ENCODE results near the gene SIX3. TPM values are rescaled to one million over a fixed set of nuclear protein-coding genes. Genes with fewer than 3 reads are reported as not detected.

The SIX3 gene
- total RNA-seq, 1 donor from 2014 or later: not detected

DNA sequence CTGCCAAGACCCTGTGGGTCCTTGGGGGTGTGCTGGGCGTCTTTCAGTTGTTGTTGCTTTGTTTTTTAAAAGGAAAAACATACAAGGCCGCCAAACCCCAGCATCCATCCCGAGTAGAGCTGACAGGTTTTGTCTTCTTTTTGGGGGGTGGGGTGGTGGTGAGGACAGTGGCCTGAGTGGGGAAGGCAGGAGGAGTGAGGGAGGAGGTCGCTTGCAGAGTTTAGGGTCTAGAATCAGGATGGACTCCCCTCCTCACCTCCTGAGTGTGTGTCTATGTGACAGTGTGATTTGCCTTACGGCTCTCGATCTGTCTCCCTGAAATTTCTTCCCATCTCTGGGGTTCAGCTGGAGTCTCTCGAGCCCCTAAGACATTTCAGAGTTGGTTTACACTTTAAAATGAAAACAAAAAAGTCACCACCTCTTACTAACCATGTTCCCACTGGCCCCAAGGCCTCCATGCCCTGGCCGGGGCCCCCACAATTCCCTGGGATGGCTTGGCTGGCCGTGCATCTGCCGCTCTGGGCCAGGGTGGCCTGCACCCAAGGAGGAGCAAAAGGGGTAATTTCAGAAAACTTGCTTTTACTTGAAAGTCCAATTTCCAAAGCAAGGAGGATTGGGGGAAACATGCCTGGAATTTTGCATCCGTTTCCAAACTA, 5.0 kb downstream of the SIX3 start:
- H3K4me1 Mint-ChIP-seq: peaks cover 28% of the 10 kb centered on the region

DNA sequence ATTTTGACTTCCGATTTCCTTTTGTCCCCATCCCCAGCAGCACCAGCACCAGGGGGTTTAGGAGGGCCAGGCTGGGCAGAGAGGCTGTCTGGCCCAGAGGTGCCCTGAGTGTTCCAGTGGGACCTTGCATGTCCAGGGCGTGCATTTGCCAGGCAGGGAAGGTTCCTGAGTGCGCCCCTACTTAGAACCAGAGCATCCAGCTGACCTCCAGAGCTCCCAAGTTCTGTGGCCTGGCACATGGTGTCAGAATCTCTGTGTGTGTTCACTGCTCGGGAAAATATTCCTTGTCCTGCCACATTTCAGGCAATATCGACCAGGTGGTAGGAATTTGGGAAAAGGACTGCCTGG, 5.5 kb downstream of the SIX3 start:
- Mint-ChIP-seq H3K36me3 (no peaks in the 10 kb centered on the region), H3K27ac (no peak overlapping the region), H3K27me3 (ENCODE audit: low read depth) (peaks cover 98% of the 10 kb centered on the region), H3K4me1 (peaks cover 23% of the 10 kb centered on the region), H3K9me3 (no peaks in the 10 kb centered on the region), H3K4me3 (no peak overlapping the region)
- no peak for DNase-seq (ENCODE audit: low spot score in 2 of 2, unreplicated experiment in 2 of 2)
- TF ChIP-seq, protein P1, sequence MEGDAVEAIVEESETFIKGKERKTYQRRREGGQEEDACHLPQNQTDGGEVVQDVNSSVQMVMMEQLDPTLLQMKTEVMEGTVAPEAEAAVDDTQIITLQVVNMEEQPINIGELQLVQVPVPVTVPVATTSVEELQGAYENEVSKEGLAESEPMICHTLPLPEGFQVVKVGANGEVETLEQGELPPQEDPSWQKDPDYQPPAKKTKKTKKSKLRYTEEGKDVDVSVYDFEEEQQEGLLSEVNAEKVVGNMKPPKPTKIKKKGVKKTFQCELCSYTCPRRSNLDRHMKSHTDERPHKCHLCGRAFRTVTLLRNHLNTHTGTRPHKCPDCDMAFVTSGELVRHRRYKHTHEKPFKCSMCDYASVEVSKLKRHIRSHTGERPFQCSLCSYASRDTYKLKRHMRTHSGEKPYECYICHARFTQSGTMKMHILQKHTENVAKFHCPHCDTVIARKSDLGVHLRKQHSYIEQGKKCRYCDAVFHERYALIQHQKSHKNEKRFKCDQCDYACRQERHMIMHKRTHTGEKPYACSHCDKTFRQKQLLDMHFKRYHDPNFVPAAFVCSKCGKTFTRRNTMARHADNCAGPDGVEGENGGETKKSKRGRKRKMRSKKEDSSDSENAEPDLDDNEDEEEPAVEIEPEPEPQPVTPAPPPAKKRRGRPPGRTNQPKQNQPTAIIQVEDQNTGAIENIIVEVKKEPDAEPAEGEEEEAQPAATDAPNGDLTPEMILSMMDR (IDR thresholded peaks at IDR 0.05; ENCODE audit: unreplicated experiment): no peak

More for the DNA sequence above, 5.0 kb downstream of the SIX3 start:
- Mint-ChIP-seq H3K36me3 (no peaks in the 10 kb centered on the region), H3K4me3 (no peak overlapping the region), H3K27me3 (ENCODE audit: low read depth) (peaks cover 98% of the 10 kb centered on the region), H3K9me3 (no peaks in the 10 kb centered on the region), H3K27ac (no peak overlapping the region)
- no peak for DNase-seq (ENCODE audit: low spot score in 2 of 2, unreplicated experiment in 2 of 2)
- TF ChIP-seq, protein P1 (IDR thresholded peaks at IDR 0.05; ENCODE audit: unreplicated experiment): no peak

- H3K9me3 Mint-ChIP-seq: no peaks in the 10 kb centered on the region
- H3K4me1 Mint-ChIP-seq: peaks cover 18% of the 10 kb centered on the region
- H3K4me3 Mint-ChIP-seq: no peak overlapping the region
- H3K27ac Mint-ChIP-seq: no peak overlapping the region
- H3K36me3 Mint-ChIP-seq: no peaks in the 10 kb centered on the region
- TF ChIP-seq, protein P1 (IDR thresholded peaks at IDR 0.05; ENCODE audit: unreplicated experiment): no peak
- H3K27me3 Mint-ChIP-seq (ENCODE audit: low read depth): peaks cover 98% of the 10 kb centered on the region
- DNase-seq (ENCODE audit: low spot score in 2 of 2, unreplicated experiment in 2 of 2): no peak
Measured at GRCh38 chr2:44948565-44949328, 7.2 kb downstream of the SIX3 start.

DNA sequence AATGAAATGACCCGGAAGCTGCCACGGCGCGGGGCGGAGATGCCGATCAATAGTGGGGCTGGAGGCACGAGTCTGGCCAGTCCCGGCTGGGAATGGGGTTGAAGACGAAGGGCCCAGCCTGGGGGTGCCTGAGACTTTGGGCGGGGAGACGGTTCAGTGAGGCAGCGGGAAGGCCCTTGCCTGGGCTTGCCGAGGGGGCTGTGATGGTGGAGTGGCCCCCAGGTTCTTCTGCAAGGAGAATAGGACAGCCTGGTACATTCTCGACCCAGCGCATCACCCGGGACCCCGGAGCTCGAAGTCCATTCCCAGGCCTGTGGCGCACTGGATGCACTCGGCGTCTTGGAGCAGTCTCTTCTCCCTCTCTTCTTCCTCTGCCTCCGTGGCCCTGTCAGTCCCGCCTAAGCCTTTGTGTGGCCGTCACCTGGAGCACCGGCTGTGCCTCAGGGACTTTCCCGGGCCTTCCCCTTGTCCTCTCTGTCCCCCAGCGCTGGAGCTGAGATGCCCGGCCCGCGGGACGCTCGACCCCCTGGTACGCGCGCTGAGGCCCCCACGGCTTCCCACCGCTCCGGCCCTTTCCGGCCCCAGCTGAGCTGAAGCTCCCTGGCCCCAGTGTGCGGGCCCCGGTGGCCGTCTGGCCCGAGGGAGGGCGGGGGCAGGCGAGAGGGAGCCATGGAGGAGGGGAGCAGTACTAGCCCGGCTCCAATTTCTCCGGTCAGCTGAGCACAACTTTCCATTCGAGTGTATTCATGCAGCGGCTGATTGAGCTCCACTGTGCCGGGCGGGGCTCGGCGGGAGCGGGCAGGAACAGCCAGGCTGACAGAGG, 8.0 kb downstream of the SIX3 start:
- Mint-ChIP-seq H3K27ac (no peak overlapping the region), H3K36me3 (no peaks in the 10 kb centered on the region), H3K4me1 (peaks cover 15% of the 10 kb centered on the region), H3K9me3 (no peaks in the 10 kb centered on the region), H3K4me3 (no peak overlapping the region), H3K27me3 (ENCODE audit: low read depth) (peaks cover 98% of the 10 kb centered on the region)
- DNase-seq (ENCODE audit: low spot score in 2 of 2, unreplicated experiment in 2 of 2): no peak
- TF ChIP-seq, protein P1 (IDR thresholded peaks at IDR 0.05; ENCODE audit: unreplicated experiment): no peak

- peaks cover 98% of the 10 kb centered on the region for H3K27me3 Mint-ChIP-seq (ENCODE audit: low read depth)
- H3K4me3 Mint-ChIP-seq: no peak overlapping the region
- no peak for DNase-seq (ENCODE audit: low spot score in 2 of 2, unreplicated experiment in 2 of 2)
- no peaks in the 10 kb centered on the region for H3K36me3 Mint-ChIP-seq
- no peaks in the 10 kb centered on the region for H3K9me3 Mint-ChIP-seq
- H3K27ac Mint-ChIP-seq: no peak overlapping the region
- H3K4me1 Mint-ChIP-seq: peaks cover 19% of the 10 kb centered on the region
- TF ChIP-seq, protein P1 (IDR thresholded peaks at IDR 0.05; ENCODE audit: unreplicated experiment): no peak
Measured at GRCh38 chr2:44950646-44951045, 9.1 kb downstream of the SIX3 start.
